Measurements from ENCODE around the gene MAGI2.
A peak's percentile ranks its signal among the peaks of the same experiment; 100 is the strongest.
"Not testable (repeated sequence)": the region's sequence is repeated elsewhere in the genome, so short reads cannot be mapped to it uniquely, and the experiment has no call there.

MAGI2 gene

DNA sequence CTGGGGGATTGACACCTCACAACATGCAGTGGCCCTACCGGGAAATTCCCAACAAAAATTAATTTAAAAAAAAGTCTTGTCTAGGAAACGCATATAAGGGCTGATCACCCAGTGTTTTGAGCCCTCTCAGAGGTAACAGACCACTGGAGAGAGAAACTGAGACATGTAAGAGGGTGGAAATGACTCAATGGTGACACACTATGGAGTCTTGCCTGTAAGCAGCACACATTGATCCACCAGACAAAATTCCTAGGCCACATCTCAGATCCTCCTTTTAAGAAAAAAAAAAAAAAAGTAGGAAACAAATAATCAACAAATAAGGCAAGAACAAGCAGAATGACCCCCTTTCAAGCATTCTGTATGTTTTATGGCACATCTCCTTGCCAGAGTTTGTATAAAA, 296.2 kb downstream of the MAGI2 start:
- DNase-seq (ENCODE audit: low spot score) = no peak

DNA sequence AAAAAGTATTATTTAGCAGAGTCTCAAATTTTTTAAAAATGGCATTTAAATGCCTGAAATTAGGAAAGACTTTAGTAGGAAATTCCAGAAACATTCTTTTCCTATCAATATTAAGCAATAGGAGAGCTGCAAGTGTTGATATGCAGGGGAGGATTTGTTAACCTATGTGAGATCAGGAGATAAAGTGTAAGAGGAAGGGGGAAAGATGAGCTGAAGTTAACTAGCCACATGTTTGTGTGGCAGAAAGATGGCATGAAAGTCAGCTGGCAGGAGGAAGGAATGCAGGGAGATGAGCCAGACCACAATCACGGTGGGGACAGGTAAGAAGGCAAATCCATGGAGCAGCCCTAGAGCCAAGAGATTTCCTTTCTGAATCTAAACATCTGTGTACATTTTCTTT, 303.6 kb downstream of the MAGI2 start:
- no peak for DNase-seq (ENCODE audit: low spot score)

DNA sequence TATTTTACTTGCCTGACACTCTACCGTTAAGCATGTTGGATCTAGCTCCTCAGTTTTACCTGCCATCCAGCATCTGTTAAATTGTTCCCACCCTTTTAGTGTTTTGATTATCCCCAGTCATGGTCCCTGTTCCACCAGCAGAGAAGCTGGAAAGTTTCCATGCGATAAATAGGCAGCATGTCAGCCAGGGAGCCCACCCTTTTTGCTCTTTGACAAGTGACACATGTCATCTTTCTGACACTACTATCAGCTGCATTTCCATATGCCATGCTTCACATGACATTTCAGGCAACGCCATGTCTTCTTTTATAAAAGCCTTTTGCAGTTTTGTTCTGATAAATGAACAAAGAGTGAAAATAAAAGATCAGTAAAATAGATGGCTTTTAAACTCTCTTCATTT, 310.8 kb downstream of the MAGI2 start:
- DNase-seq (ENCODE audit: low spot score) = no peak

DNA sequence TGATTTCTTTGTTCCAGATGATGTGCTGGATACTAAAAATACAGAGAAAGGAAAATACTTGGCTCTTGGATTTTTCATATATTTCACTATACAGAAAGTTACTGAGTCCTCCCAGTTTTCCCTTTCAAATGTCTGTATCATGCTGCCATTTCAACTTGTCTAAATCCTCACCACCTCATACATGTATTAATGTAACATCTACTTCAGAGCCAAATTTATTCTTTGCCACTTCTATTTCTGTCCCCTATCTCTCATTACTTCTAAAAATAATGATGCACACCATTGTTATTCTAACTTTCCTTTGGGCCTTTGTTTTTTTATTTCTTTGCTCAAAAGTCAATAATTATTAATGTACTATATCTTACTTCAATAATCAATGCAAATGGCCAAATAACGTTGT, 312.2 kb downstream of the MAGI2 start:
- no peak for DNase-seq (ENCODE audit: low spot score)

DNA sequence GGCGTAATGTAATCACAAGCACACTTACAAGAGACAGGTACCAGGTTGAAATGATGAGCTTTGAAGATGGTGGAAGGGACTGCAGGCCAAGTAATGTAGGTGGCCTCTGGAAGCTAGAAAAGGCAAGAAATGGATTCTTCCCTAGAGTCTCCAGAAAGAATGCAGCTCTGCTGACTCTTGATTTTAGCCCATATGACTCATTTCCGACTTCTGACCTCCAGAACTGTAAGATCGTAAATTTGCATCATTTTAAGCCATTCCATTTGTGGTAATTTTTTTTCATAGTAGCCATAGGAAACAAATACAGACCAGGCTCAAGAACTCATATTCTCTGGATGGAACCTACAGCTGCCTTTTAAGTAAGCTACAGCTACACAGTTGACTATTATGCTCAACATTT, 315.5 kb downstream of the MAGI2 start:
- DNase-seq (ENCODE audit: low spot score) = no peak

DNA sequence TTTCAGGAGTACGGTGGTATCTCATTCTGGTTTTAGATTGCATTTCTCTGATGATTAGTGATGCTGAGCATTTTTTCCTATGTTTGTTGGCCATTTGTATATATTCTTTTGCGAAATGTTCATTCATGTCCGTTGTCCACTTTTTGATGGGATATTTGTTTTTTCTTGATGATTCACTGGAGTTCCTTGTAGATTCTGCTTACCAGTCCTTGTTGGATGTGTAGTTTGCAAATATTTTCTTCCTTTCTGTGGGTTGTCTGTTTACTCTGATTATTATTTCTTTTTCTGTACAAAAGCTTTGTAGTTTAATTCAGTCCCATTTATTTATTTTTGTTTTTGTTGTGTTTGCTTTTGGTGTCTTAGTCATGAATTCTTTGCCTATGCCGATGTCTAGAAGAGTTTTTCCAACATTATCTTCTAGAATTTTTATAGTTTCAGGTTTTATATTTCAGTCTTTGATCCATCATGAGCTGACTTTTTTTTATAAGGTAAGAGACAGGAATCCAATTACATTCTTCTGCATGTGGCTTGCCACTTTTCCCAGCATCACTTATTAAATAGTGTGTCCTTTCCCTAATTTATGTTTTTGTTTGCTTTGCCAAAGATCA, 320.5 kb downstream of the MAGI2 start:
- no peak for DNase-seq (ENCODE audit: low spot score)

DNA sequence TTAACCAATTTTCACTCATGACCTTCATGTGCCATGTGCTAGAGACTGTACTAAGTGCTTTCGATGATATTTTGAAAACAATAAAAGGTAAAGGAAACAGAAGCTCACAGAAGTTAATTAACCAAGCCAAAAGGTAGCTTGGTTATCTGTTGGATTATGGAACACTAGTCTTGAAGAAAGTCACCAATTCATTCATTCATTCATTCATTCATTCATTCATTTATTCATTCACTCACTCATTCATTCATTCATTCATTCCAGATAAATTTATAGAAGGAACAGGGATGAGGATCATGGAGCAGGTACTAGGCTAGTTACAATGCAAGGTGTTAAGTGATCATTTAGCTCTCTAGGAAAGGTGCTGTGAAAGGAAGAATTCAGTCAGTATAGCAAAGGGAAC, 322.8 kb downstream of the MAGI2 start:
- DNase-seq (ENCODE audit: low spot score) = no peak

DNA sequence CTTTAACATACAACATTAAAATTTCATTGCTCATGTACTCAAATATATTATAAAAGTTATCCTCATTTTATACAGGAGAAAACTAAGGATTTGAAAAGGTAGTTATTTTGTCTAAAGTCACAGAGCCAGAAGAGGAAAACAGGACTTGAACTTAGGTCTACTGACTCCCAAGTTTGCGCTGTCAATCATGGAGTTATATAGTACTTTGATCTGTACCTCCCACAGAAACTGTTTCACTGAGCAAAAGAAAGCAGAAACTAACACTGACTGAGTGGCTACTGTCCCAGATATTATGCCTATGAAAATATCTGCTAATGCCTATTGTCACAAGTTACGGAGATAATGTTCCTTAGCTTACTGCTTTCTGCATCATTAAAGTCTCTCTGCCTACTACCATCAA, 329.1 kb downstream of the MAGI2 start:
- DNase-seq (ENCODE audit: low spot score) = no peak

DNA sequence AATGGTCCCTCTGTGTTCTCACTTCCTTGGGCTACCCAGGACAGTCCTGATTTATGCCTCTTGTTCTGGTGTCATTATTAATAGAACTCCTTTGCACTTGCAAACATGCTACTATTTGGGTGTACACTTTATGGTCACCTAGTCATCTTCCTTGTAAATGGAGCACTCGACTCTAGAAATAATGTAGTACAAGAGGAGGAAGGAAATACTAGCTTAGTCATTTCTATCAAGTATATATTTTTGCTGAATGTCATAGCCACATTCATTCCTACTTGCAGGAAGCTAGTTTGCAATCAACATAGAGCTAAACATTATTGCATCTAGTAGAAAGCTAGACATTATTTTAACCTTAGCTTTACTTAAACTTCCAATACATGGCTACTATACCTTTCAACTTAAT, 335.3 kb downstream of the MAGI2 start:
- no peak for DNase-seq (ENCODE audit: low spot score)

DNA sequence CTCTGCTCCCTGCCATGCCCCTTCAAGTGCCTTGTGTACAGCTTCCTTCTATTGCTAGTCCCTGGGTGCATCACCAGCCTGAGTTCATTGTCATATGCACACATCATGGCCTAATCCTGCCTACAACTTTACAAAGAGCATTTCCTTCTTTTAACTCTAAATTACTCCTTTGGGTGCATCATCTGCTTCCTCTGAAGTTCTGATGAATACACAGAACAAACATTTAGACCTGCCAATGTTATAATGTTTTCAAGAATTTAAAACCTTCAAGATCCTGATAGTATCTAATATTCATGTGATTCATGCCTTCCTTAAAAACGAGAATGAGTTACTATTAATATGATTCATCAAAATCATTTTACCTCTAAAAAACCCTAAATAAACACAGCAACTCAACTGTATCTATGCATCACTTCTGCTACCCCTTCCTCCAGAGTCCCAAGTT, 357.1 kb downstream of the MAGI2 start:
- no peak for DNase-seq (ENCODE audit: low spot score)

DNA sequence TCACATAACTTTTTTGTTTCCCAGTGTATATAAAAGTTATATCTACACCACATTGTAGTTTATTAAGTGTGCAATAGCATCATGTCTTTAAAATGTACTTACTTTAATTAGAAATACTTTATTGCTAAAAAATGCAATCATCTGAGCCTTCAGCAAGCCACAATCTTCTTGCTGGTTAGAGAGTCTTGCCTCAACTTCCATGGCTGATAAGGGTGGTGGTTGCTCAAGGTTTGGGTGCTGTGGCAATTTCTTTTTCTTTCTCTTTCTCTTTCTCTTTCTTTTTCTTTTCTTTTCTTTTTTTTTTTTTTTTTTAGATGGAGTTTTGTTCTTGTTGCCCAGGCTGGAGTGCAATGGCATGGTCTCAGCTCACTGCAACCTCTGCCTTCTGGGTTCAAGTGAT, 360.0 kb downstream of the MAGI2 start:
- DNase-seq (ENCODE audit: low spot score) = no peak

DNA sequence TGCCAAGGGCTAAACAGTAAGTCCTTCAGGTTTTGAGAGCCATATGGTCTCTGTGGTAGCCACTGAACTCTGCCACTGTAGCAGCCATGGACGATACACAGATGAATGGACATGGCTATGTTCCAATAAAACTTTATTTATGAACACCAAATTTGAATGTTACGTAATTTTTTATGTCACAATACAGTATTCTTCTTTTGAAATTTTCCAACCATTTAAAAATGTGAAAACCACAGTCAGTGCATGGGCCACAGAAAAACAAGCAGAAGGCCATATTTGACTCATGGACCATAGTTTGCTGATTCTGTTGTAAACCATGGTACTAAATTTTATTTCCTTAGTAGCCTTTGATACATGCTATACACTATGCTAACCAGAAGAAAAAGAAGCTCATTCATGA, 361.8 kb downstream of the MAGI2 start:
- no peak for DNase-seq (ENCODE audit: low spot score)

DNA sequence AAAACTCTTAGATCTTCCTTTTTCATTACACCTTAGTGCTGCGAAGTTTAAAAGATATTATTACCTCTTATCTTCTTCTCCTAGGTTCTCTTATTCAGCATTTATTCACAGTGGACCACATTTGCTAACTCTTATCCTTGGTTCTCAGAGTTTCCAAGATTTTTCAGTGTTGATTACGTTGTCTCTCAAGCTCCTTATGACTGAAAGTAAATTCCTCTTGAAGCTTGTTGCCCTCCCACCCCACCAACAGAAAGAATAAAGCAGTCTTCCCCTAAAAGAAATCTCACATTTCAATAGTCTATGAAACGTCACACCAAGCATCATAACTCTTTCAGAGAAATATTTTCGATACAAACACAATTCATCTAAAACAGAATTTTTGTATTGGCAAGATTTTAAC, 362.5 kb downstream of the MAGI2 start:
- no peak for DNase-seq (ENCODE audit: low spot score)

DNA sequence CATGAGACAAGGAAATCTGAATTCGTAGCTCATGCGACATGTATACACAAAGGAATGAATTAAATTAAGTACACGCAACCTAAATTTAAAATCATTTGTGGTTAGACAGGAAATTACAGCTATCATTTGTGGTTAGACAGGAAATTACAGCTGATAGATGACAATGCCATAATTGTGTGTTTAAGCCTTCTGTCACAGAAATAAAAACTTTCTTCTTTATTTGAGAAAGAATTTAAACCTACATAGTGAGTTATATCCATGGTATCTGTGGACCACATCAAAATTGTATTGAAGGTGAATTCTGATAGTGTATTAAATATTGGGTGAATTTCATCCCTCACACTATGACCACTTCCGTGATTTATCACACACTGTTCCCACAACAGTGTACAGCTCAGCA, 362.9 kb downstream of the MAGI2 start:
- DNase-seq (ENCODE audit: low spot score) = no peak

DNA sequence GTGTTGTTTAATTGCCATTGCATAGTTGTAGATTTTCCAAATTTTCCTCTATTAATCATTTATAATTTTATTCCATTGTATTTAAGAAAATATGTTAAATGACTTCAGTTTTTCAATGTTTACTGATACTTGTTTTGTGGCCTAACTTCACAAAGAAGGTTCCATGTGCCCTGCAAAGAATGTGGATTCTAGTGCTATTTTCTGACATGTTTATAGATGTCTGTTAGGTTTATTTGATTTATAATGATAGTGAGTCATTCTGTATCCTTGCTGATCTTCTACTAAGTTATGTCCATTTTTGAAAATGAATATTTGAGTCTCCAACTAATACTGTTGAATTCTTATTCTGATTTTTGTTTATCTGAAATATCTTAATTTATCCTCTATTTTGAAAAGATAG, 369.0 kb downstream of the MAGI2 start:
- DNase-seq (ENCODE audit: low spot score) = no peak

DNA sequence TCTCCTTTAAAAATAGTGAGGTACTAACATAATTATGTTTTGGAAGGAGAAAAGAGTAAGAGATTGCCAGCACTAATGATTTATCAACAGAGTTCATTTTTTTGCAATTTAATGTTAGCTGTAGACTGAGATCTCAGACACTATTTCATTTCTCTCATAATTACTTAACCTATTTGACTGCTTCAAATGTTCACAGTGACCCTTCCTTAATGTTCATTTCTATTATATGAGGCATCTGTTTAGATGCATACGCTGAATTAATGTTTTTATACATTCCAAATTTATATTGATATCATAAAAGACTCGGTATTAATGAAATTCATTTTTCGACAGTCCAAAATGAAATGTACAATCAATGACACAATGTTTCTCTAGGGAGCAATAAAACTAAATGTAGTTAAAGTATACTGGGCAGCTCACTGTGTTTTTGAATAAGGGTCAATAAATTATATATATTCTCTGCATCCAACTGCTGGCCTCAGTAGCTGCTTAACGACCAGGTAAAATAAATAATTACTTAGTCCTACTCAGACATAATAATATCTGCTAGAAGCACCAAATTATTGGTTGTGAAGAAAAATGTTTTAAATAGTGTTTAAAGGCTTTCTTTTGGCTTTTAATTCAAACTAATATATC, 373.4 kb downstream of the MAGI2 start:
- no peak for DNase-seq (ENCODE audit: low spot score)

DNA sequence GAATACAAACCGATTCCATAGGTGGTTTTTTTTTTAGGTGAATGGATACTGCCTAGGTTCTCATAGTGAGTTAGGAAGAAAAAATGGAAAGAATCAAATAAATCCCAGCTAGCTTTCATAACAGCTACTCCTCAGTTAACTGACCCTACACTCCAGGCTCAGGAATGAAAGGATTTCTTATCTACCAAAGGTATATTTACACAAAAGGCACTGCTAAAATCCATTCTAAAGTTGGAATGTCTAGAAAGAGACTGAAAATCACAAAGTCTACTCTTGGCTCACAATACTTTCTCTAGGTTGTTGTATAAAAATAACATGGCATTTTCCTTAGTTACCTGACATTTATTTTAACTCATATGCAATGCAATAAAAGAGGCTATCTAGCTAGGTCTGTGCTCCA, 375.2 kb downstream of the MAGI2 start:
- no peak for DNase-seq (ENCODE audit: low spot score)

DNA sequence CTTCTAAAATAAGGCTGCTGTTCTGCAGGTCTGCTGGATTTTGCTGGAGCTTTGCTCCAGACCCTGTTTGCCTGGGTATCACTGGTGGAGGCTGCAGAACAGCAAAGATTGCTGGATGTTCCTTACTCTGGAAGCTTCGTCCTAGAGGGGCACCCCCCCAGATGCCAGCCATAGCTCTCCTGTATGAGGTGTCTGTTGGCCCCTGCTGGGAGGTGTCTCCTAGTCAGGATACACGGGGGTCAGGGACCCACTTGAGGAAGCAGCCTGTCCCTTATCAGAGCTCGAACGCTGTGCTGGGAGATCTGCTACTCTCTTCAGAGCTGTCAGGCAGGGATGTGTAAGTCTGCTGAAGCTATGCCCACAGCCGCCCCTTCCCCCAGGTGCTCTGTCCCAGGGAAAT, 382.3 kb downstream of the MAGI2 start:
- not testable (repeated sequence) for DNase-seq (ENCODE audit: low spot score)

DNA sequence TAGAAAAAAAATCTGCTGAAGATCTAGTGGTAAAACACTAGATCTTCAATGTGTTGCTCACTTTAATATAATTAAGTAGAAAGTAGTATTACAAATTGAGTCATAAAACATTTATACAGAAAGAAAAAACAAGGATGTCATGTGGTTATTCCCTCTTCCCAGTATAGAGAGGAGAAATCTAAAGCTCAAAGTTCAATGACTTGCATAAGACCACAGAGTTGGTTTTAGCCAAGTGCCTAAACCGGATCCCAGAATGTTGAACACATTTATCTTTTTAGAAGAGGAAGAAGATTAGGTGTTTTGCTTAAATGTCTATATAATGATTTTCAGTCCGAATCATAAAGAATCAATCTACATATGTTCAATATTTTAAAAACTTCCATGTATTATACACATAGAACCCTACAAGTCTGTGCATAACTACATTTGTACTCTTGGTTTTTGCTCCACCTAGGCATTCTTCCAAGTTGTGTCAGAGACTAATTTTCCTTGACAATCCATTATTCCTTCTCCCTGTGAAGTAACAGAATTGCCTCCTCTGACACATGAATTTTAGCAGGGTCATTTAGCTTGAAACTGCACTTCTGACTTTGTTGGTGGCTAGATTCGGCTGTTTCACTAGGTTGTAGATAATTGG, 389.2 kb downstream of the MAGI2 start:
- no peak for DNase-seq (ENCODE audit: low spot score)

DNA sequence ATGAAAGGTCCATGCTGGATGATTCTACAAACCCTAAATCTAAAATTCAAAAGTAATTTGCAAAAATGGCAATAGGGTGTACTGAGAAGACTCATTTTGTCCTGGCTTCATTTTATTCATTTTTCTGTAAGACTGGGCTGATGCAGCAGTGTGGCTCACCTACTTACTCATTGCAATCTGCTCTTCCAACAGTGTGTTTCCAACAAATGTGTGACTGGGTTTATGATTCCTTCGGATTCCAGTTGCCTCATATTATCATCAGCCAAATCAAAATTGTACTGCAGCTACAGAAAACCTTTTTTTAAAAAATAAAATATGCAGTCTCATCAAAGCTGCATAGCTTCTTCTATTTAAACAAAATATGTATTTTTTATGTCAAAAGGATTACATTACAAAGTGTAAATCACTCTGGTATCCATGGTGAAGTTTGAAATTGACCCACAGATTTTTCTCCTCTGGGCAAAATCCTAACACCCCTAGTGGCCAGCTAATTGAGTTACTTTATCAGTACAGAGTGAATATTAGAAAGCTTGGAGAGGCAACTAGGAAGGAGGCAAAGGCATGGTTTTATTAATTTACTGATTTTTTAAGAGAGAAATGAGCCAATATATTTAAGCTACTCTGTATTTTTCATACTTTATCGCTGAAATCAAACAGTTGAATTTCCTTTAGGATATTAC, 390.3 kb downstream of the MAGI2 start:
- no peak for DNase-seq (ENCODE audit: low spot score)

DNA sequence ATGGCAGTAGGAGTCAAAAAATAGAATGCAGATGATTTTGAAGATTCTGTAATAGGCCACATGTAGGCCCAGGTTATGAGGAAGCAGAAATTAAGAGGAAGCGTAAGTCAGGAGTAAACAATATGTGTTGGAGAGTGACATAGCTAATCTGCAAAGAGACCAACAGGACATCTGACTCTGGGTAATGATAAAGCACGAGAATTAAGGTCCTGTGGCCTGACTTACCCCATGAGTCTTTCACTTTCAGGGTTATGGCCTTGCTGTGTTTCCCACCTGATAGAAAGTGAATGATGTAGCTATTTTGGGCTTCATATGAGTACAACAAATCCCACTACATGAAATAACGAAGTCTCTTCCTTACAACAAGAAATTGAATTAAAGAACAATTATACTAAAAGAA, 393.0 kb downstream of the MAGI2 start:
- DNase-seq (ENCODE audit: low spot score) = no peak

DNA sequence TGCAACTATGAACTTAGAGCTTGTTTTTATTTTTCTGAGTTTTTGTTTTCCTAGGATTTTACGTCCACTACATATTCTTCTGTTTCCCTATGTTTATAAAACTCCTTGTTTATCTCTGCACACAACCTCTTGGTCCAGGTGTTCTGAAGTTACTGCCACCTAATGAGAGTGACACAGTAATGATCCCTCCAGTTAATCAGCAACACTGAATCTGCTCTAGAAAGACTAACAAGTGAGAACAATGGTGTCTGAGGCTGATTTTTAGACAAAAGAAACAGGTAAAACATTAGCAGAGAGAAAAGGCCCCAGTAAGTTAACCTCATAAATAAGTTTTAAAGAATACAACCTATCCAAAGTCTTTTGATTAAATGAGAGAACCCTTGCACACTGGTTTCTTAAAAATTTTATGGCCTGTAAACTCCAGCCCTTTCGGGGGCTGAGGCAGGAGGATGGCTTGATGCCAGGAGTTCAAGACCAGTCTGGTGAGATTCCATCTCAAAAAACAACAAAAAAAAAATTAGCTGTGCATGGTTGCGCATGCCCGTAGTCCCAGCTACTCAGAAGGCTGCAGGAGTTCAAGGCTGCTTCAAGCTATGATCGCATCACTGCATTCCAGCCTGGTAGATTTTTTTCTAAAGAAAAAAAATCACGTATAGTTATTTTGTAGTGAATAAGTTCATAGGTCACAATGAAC, 397.6 kb downstream of the MAGI2 start:
- DNase-seq (ENCODE audit: low spot score) = no peak

DNA sequence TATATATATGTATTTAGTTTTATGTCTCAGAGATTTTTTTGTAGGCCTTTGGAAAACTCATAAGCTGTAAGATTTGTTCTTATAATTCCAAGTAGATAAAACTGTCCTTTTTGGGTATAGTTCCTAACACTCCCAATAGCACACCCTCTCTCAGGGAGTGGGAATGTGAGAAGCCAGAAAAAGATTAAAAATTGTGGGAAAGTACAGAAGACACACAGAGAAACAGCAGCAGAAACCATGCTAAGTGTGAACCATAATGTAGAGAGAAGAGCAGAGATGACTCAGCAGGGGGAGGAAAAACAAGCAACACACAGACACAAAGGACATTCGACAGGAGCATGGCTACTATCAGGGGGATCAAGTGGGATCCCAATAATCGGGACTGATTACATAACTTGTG, 401.6 kb downstream of the MAGI2 start:
- peak; percentile 28 for DNase-seq (ENCODE audit: low spot score)

Data from pons (tissue), 1 donor.